GM19467 (cell line): ENCODE data around the gene SIRT7.
"Not testable (repeated sequence)": the region's sequence is repeated elsewhere in the genome, so short reads cannot be mapped to it uniquely, and the experiment has no call there.

ENCODE experiments used
- ATAC-seq: cut with Tn5 transposase; IDR thresholded peaks from one replicate; pipeline ENCODE4 v1.9.1; 2021; ENCODE audit warnings: mild to moderate bottlenecking, moderate library complexity; ENCODE audit not compliant: unreplicated experiment

SIRT7 gene

GRCh38 chr17:81955058-81955681 is 37.2 kb upstream of the SIRT7 start:
- no peak for ATAC-seq

GRCh38 chr17:81954131-81955057 is 36.4 kb upstream of the SIRT7 start:
- no peak for ATAC-seq

GRCh38 chr17:81953443-81953842 is 35.5 kb upstream of the SIRT7 start:
- ATAC-seq = not testable (repeated sequence)

GRCh38 chr17:81952792-81953228 is 34.8 kb upstream of the SIRT7 start:
- ATAC-seq = no peak

GRCh38 chr17:81951785-81952684 is 34.1 kb upstream of the SIRT7 start:
- no peak for ATAC-seq

DNA sequence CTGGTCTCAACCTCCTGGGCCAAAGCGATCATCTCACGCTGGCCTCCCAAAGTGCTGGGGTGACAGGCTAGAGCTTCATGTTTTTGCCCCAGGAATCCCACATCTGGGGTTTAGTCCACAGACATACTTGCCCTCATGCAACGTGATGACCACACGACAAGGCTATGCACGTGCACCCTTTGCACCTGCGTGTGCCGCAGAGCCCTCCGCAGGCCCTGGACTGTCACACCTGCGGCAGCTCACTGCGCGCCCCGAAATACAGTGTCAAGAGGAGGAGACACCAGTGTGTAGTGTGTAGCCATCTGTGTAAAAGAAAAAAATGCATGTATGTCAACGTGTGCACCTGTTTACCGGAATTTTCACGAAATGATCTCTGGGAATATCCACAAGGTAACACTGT is 32.5 kb upstream of the SIRT7 start:
- ATAC-seq = no peak

GRCh38 chr17:81948635-81949378 is 30.8 kb upstream of the SIRT7 start:
- ATAC-seq = no peak

DNA sequence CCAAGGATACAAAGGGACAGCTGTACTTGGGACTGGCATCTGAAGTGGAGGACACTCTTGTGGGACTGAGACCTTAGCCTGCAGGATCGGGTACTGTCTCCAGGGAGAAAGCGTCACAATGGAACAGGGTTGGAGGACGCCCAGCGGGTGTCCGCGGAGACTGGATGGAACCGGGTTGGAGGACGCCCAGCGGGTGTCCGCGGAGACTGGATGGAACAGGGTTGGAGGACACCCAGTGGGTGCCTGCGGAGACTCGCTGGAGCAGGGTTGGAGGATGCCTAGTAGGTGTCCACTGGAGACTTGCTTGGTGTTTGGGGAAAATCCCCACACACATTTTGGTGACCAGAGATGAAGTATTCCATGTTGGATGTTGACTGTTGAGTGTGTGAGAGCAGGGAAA is 29.2 kb upstream of the SIRT7 start, which contains the start of gene MYADML2:
MYADML2 (minus strand) TSS at position 45 of the 400 bp plus-strand sequence. CDS start 5,492 bp downstream, outside the sequence.
- ATAC-seq = no peak

GRCh38 chr17:81944858-81945257 is 26.9 kb upstream of the SIRT7 start:
- ATAC-seq = no peak

DNA sequence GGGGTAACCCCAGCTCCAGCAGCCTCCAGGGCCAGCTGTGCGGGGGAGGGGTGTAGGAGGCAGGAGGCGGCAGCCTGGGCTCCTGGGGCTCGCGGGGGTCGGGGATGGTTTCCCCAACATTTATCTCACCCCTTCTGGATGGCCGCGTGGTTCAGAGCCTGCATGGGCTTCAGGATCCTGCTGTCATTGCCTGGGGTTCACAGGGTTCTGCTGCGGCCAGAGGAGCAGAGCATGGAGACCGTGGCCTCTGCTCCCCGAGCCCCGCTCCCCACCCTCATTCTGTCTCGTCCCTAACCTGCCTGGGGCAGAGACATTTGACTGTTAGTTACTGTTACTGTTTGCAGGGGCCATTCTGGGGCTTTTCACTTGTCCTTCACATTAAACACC is 24.2 kb upstream of the SIRT7 start:
- no peak for ATAC-seq

DNA sequence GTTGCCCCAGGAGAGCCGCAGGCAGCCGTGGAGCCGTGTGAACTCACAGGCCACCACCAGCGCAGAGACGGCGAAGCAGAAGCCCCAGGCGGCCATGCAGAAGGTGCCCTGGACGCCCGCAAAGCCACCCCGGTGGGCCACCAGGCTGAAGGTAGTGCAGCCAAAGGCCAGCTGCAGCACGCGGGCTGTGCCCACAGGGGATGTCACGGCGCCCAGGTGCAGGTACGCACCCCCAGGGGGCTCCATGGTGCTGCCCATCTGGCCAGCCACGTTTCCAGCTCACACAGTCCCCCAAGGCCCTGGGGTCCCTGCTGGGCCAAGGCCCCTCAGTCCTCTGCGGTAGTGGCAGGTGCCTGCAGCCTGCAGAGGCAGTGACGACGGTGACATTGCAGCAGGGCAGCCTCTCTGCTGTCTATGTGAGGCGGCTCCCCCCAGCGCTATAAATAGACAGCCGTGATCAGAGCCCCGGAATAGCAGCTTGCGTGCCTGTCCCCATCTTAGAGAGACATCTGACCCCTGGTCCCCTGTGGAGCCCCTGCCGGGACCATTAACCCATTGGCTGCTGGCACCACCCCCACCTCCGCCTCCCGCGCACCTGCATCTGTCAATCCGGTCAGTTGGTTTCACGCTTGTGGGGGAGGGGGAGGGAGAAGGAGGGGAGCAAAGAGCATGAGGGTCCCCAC is 23.6 kb upstream of the SIRT7 start:
- ATAC-seq = no peak

DNA sequence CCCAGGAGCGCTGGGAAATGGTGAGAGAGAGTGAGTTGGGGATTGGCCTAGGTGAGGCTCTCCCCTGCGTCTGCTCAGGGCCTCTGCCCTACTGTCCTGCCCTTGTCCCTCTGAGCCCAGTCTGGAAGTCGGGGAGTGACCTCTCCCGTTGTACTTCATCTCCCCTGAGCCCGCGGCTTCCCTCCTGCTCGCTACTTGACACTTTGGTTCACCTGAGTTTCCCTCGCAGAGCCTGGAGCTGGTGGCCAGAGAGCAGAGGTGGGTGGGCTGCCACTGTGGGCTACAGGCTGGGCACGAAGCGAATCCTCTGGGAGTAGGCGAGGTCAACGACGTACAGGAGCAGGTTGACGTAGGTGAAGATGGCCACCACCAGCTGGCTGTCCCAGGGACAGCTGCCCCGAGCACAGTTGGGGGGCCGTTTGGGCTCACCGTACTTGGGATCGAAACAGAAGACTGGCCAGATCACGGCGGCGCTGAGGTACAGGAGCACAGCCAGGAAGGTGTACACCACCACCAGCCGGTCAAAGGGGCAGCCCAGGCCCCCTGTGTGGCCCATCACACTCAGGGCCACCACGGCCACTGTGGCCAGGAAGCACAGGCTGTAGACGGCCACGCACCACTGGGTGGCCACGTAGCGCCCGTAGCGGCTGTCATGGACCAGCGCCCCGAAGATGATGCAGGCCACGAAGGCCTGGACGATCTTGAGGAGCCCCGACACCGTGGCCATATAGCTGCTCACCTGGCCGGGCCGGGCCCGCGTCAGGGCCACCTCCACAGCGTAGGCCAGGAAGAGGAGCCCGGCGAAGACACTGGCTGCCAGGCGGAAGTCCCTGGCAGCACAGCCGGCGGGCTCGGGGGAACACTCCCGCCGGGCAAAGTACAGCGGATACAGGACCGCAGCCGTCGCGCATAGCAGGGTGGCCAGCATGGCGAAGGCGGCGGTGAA is 22.8 kb upstream of the SIRT7 start:
- ATAC-seq = no peak

DNA sequence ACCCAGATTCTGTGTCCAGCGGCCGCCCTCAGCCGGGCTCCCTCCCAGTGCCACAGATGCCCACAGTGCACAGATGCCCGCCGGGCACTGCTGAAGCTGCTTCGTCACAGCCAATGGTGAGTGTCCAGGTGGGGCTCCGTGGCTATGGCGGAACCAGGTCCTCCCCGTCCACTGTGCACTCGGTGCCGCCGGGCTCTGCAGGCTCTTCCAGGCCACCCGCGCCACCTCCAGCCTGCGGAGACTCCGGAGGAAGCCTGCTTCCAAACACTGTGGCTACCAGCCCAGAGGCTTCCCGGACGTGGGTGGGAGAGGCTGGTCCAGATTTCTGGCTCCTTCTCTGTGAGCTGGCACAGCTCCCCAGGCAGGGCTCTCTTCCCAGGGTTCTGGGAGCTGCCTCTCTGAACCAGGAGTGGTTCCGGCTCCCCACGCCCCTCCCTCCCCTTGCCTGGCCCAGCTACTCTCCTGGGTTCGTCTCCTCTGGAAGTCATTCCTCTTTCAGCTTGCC is 22.0 kb upstream of the SIRT7 start:
- ATAC-seq = no peak

DNA sequence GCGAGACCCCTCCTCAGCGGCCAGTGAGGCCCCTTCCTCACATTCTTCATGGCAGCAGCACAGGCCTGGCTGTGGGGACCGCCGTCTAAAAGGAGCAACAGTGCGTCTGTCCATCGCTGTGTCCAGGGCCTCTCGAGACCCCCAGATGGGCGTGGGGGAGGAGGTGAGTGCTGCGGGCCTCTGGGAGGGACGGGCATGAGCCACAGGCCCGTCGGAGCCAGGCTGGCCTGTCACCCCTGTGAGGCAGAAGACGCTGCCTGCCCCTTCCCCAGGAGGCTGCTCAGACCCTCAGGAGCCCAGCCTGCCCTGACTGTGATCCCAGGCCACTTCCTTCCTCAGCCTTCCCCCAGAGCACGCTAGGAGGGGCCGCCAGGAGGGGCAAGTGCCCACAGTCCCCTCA is 21.2 kb upstream of the SIRT7 start:
- ATAC-seq = no peak

GRCh38 chr17:81935709-81936084 is 17.7 kb upstream of the SIRT7 start:
- no peak for ATAC-seq

DNA sequence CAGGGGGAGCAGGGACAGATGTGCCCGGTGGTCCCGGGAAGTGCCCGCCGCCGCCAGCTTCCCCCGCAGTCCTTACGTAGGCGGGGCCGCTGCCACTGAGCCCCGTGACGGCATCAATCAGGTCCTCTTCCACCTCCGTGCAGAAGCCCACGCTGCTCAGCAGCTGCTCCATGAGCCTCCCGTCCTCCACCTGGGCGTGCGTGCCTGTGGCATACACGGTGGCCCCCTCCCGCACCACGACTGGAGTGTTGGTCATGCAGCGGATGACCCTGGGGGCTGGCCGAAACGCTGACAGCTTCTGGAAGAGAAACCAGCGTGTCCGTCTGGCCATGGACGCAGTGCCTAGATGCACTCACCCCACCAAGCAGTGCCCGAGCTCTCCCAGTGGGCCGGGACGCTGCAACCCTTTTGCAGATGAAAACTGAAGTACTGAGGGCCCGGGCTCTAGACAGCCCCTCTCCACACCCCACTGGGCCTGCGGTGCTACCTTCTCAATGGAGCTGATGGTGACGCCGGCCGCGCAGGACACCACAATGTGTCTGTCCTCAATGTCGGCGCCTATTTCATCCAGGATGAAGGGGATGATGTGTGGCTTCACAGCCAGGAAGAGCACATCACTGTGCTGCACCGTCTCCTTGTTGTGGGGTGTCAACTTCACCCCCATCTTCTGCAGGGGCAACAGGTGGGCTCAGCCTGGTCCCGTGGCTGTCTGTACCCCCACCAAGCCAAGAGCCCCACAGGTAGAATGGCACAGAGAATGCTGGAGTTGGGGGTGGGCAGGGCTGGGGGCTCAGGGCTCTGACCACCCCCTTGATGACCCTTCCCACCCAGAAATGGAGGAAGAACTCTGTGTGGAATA is 17.1 kb upstream of the SIRT7 start:
- no peak for ATAC-seq

GRCh38 chr17:81934098-81934757 is 16.3 kb upstream of the SIRT7 start:
- no peak for ATAC-seq
